Astrocyte of the cerebellum (primary cell): ENCODE measurements around the gene ETNK2.

ENCODE experiments used
- DNase-seq: peaks from one replicate; pipeline ENCODE4 v3.0.0-alpha.2; 2011; ENCODE audit warnings: low read depth
- H3K4me3 ChIP-seq: 2 replicates; pipeline ENCODE4 v1.5.1; 2011; ENCODE audit warnings: mild to moderate bottlenecking, low read depth, low read length, moderate library complexity
- in situ Hi-C: cut with HindIII; loops from 2 replicates; pipeline ENCODE4 v1.10.0; 2017; ENCODE audit warnings: low sequenced_read_pairs
- TF ChIP-seq, protein P1 (sequence below): IDR thresholded peaks from 2 replicates; pipeline ENCODE4 v1.5.1; 2012; ENCODE audit warnings: low read length, low read depth, moderate library complexity, mild to moderate bottlenecking; ENCODE audit errors: missing control alignments

Gene ETNK2

DNA sequence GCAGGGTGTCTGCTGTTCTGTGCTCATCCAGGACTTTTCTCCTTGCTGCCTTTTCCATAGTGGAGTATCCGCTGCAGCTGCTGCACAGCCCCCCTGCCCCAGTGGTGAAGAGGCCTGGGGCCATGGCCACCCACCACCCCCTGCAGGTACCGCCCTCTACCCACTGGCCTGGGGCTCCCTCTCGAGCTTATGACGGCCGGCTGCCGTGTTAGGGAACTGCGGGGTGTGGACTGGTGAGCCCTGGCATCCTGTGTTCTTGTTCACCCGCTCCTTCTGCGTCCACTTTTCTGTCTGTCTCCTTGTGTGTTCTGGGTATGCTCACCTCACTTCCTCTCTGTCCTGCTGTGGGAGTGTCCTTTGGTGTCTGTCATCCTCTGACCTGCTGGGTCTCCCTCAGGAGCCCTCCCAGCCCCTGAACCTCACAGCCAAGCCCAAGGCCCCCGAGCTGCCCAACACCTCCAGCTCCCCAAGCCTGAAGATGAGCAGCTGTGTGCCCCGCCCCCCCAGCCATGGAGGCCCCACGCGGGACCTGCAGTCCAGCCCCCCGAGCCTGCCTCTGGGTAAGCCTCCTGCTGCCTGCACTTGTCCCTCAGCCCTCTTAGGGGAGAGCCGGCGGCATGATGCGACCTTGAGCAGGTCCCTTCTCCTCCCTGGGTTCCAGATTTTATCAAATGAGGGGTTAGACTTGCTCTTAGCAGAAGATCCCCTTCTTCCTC lies 29.8 kb downstream of the ETNK2 start:
- no peak overlapping the region for H3K4me3 ChIP-seq
- TF ChIP-seq, protein P1, sequence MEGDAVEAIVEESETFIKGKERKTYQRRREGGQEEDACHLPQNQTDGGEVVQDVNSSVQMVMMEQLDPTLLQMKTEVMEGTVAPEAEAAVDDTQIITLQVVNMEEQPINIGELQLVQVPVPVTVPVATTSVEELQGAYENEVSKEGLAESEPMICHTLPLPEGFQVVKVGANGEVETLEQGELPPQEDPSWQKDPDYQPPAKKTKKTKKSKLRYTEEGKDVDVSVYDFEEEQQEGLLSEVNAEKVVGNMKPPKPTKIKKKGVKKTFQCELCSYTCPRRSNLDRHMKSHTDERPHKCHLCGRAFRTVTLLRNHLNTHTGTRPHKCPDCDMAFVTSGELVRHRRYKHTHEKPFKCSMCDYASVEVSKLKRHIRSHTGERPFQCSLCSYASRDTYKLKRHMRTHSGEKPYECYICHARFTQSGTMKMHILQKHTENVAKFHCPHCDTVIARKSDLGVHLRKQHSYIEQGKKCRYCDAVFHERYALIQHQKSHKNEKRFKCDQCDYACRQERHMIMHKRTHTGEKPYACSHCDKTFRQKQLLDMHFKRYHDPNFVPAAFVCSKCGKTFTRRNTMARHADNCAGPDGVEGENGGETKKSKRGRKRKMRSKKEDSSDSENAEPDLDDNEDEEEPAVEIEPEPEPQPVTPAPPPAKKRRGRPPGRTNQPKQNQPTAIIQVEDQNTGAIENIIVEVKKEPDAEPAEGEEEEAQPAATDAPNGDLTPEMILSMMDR: no peak
- DNase-seq: no peak
- in situ Hi-C loops: no loop called here

DNA sequence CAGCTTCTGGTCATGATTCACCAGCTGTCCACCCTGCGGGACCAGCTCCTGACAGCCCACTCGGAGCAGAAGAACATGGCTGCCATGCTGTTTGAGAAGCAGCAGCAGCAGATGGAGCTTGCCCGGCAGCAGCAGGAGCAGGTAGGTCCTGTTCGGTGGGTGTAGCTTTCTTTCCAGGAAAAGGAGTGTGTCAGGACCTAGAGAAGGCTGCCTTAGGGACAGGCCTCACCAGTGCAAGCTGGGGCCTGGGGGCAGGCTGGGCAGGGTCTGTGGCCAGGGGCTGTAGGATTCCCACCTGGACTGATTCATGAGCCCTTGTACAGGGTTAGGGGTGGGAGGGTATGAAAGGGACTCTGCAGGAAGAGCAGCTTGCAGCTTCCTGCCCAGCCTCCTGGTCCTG lies 35.3 kb downstream of the ETNK2 start:
- H3K4me3 ChIP-seq: no peak overlapping the region
- TF ChIP-seq, protein P1: no peak
- in situ Hi-C loops: no loop called here
- no peak for DNase-seq

DNA sequence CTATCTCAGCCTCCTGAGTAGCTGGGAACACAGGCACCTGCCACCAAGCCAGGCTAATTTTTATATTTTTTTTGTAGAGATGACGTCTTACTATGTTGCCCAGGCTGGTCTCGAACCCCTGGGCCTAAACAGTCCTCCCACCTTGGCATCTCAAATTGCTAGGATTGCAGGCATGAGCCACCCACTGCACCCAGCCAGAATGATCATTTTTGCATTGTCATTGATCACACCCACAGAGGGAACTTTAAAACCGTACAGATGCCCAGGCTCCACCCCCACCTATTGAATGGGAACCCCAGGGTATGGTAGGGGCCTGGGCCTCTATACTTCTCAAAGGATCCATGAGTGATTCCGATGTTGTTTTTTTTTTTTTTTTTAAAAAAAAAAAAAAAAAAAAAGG lies 36.7 kb downstream of the ETNK2 start:
- TF ChIP-seq, protein P1: no peak
- no peak for DNase-seq
- in situ Hi-C loops: no loop called here
- no peak overlapping the region for H3K4me3 ChIP-seq

DNA sequence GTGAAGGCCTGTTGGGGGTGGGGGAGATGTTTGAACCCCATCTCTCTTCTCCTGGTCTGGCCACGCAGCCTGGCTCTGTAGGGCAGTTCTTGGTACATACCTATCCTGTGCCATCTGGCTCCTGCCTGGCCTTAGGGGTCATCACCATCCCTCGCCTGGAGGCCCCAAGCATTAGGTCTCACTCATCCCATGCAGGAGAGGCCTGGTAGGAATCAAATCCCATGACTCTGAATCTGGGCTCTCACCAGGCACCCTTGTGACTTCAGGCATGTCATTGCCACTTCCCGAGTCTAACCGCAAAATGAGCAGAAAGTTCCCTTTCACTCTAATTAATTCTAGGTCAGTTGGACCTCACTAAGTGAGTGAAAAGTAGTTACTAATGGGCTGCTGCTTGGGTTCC lies 37.2 kb downstream of the ETNK2 start:
- in situ Hi-C loops: no loop called here
- no peak for DNase-seq
- no peak overlapping the region for H3K4me3 ChIP-seq
- TF ChIP-seq, protein P1: no peak

DNA sequence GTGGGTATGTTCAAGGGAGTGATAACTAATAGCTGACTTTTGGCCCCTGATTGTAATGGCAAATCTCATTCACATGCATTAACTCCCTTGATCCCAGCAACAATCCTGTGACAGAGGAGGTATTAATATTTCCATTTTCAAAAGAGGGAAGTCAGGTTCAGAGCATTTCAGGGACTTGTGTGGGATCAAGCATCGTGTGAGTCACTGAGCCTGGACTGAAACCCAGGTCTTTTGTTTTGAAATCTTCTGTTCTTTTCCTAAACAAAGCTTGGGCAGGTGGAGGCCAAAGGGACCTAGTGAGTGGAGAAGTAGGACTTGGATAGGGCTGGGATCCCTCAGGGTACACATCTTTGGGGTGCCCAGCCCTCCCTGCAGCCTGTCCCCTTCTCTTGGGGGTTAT lies 37.9 kb downstream of the ETNK2 start:
- DNase-seq: no peak
- TF ChIP-seq, protein P1: no peak
- in situ Hi-C loops: no loop called here
- no peak overlapping the region for H3K4me3 ChIP-seq

DNA sequence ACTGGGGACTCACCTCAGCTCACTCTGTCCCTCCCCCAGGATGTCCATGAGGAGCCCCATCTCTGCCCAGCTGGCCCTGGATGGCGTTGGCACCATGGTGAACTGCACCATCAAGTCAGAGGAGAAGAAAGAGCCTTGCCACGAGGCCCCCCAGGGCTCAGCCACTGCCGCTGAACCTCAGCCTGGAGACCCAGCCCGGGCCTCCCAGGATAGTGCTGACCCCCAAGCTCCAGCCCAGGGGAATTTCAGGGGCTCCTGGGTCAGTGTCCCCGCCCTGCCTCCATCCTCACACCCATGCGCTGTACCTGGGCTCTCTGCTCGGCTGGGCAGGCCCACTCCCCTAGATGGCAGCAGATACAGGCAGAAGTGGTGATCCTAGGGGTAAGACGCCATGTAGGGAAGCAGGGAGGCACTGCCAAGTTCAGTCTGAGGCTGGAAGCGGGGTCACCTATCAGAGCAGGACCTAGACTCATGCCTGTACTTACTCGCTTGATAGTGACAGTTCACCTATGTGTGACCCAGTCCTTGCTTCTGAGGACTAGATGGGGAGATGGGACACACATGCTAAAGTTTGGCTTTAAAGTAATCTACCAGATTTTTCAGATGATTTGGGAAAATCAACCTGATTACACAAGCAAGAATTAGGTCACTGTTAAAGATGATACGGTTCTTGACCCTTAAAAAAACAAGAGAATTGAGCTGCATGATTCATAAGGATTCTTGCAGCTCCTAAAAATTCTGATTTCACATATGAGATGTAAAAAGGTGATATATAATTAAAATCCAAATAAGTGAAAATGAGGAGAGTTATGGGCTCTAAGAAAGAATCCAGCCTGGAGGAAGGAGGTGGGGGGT lies 38.7 kb downstream of the ETNK2 start:
- H3K4me3 ChIP-seq: no peak overlapping the region
- in situ Hi-C loops: no loop called here
- TF ChIP-seq, protein P1: no peak
- no peak for DNase-seq
